Fibroblast of lung (primary cell): ENCODE results near the gene CLASP2. TPM values are rescaled to one million over a fixed set of nuclear protein-coding genes. Genes with fewer than 3 reads are reported as not detected.

Source experiments
- DNase-seq, 2 donors: peaks; one replicate each; pipeline versions ENCODE4 v3.0.0 to v3.0.0-alpha.2; 2010; ENCODE audit warnings: low read depth in 2 of 2
- H2AFZ ChIP-seq: 2 replicates; pipeline ENCODE4 v1.5.1; 2012; ENCODE audit warnings: low read length, control low read depth, inconsistent platforms
- H3K27ac ChIP-seq: 2 replicates; pipeline ENCODE4 v1.5.1; 2011; ENCODE audit warnings: low read length, control low read depth; ENCODE audit not compliant: insufficient read depth
- H3K27me3 ChIP-seq: 2 replicates; pipeline ENCODE4 v1.5.1; 2011; ENCODE audit warnings: mild to moderate bottlenecking, low read length; ENCODE audit not compliant: control insufficient read depth, insufficient read depth
- H3K36me3 ChIP-seq: 2 replicates; pipeline ENCODE4 v1.5.1; 2011; ENCODE audit warnings: low read length; ENCODE audit not compliant: control insufficient read depth, insufficient read depth
- H3K4me1 ChIP-seq: 2 replicates; pipeline ENCODE4 v1.5.1; 2011; ENCODE audit warnings: low read length; ENCODE audit not compliant: control insufficient read depth, insufficient read depth; ENCODE audit errors: extremely low read depth
- H3K4me2 ChIP-seq: 2 replicates; pipeline ENCODE4 v1.5.1; 2011; ENCODE audit warnings: low read length, control low read depth; ENCODE audit not compliant: insufficient read depth; ENCODE audit errors: extremely low read depth
- H3K4me3 ChIP-seq, 4 experiments: fragments of 200-600 bp in 1 of 4; sonication (generic) in 1 of 4; replicated peaks in 1 of 4; 2 replicates each; pipeline ENCODE4 v1.5.1; 2011 to 2016; ENCODE audit warnings: low read length in 4 of 4, low read depth in 3 of 4, mild to moderate bottlenecking in 3 of 4, control low read depth in 2 of 4, inconsistent platforms in 1 of 4, mixed read lengths in 1 of 4; ENCODE audit not compliant: insufficient read depth in 1 of 4; ENCODE audit errors: control extremely low read depth in 1 of 4
- H3K79me2 ChIP-seq: 2 replicates; pipeline ENCODE4 v1.5.1; 2012; ENCODE audit warnings: mild to moderate bottlenecking, low read length, inconsistent platforms; ENCODE audit not compliant: control insufficient read depth, insufficient read depth
- H3K9ac ChIP-seq: 2 replicates; pipeline ENCODE4 v1.5.1; 2011; ENCODE audit warnings: mild to moderate bottlenecking, low read length, control low read depth; ENCODE audit not compliant: insufficient read depth
- H3K9me3 ChIP-seq: 2 replicates; pipeline ENCODE4 v1.5.1; 2012; ENCODE audit warnings: low read depth, low read length; ENCODE audit not compliant: control insufficient read depth, insufficient read depth
- H4K20me1 ChIP-seq: 2 replicates; pipeline ENCODE4 v1.5.1; 2011; ENCODE audit warnings: low read length; ENCODE audit not compliant: control insufficient read depth, insufficient read depth; ENCODE audit errors: extremely low read depth
- CTCF ChIP-seq, 2 donors: IDR thresholded peaks in 1 of 2; conservative IDR thresholded peaks in 1 of 2; 1 replicate in 1 of 2; 2 replicates in 1 of 2; pipeline ENCODE4 v1.5.1; 2011 to 2012; ENCODE audit warnings: low read length in 2 of 2, control low read depth in 1 of 2, inconsistent platforms in 1 of 2, low read depth in 1 of 2, mild to moderate bottlenecking in 1 of 2
- EZH2 ChIP-seq: IDR thresholded peaks from 2 replicates; pipeline ENCODE4 v1.5.1; 2012; ENCODE audit warnings: low read length, control low read depth, mild to moderate bottlenecking; ENCODE audit errors: missing control alignments
- polyA plus RNA-seq, 2 donors: library from polyadenylated mRNA; depleted of rRNA in 1 of 2; stranded (reverse) in 1 of 2; unstranded in 1 of 2; fragments of >200 nt; gene quantifications; 2 replicates each; pipeline ENCODE4 v1.2.1, GENCODE V29; 2011 to 2012; ENCODE audit warnings: missing spikeins in 1 of 2
- total RNA-seq: library from RNA; depleted of rRNA; stranded (reverse); fragments of >200 nt; gene quantifications from 2 replicates; pipeline ENCODE4 v1.2.1, GENCODE V29; 2014

Gene CLASP2
- total and polyA plus RNA-seq, 2 donors (not counting 1 experiment from before 2014, with no cell fraction given), result 31.8 to 62.6 TPM

DNA sequence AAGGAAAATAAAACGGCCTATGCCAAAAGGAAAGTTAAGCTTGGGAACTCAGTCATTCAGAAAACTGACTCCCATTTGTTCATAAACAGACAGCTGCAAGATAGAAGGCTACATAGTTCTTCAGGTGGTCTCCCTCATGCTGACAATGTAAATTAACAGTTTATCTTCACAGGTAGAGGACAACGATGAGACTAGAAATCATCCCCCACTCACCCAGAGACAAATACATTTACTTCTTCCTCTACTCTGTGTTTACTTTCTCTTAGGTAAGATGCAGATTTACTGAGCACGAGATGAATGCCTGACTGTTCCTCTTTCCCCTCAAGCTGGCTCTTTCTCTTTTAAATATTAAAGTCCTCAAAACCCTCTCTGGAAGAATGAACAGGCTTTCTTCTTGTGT, 160.2 kb downstream of the CLASP2 start:
- Histone ChIP-seq H3K4me3 (no peak overlapping the region), H3K27me3 (no peaks in the 10 kb centered on the region)
- TF ChIP-seq EZH2, result no peak
- no peak for TF ChIP-seq CTCF (conservative IDR thresholded peaks at IDR 0.05 in 1 of 2, IDR thresholded peaks at IDR 0.05 in 1 of 2; ENCODE audit: low read depth in 1 of 2, low read length in 2 of 2)

DNA sequence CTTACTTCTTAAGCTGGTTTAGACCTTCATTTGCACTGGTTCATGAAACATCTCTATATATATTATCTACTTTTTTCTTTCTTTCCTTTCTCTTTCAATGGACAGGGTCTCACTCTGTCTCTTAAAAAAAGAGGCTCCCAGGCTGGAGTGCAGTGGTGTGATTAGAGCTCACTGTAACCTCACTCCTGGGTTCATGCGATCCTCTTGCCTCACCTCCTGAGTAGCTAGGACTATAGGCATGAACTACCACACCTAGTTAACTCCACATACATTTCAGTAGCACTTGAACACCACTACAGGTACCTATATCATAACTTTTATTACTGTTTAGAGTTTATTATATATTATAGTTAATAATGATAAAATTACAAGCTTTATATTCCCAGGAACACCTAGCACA, 160.8 kb downstream of the CLASP2 start:
- H3K27me3 ChIP-seq, result no peaks in the 10 kb centered on the region
- no peaks in the 10 kb centered on the region for H3K9me3 ChIP-seq
- no peaks in the 10 kb centered on the region for H3K4me1 ChIP-seq
- no peak overlapping the region for H3K9ac ChIP-seq
- H2AFZ ChIP-seq, result no peak overlapping the region
- no peak for DNase-seq
- H3K27ac ChIP-seq, result no peak overlapping the region
- no peaks in the 10 kb centered on the region for H3K36me3 ChIP-seq
- H3K4me3 ChIP-seq, result no peak overlapping the region
- no peaks in the 10 kb centered on the region for H3K79me2 ChIP-seq
- H3K4me2 ChIP-seq, result no peak overlapping the region
- H4K20me1 ChIP-seq, result no peaks in the 10 kb centered on the region
- TF ChIP-seq EZH2, result no peak
- TF ChIP-seq CTCF (conservative IDR thresholded peaks at IDR 0.05 in 1 of 2, IDR thresholded peaks at IDR 0.05 in 1 of 2; ENCODE audit: low read depth in 1 of 2, low read length in 2 of 2), result no peak

More for the DNA sequence above, 160.2 kb downstream of the CLASP2 start:
- H3K9me3 ChIP-seq, result no peaks in the 10 kb centered on the region
- DNase-seq, result no peak
- H3K79me2 ChIP-seq, result no peaks in the 10 kb centered on the region
- no peaks in the 10 kb centered on the region for H4K20me1 ChIP-seq
- H3K4me2 ChIP-seq, result no peak overlapping the region
- H3K36me3 ChIP-seq, result no peaks in the 10 kb centered on the region
- H3K4me1 ChIP-seq, result no peaks in the 10 kb centered on the region
- H2AFZ ChIP-seq, result no peak overlapping the region
- H3K9ac ChIP-seq, result no peak overlapping the region
- no peak overlapping the region for H3K27ac ChIP-seq

- Histone ChIP-seq H3K79me2 (no peaks in the 10 kb centered on the region), H3K4me2 (no peak overlapping the region), H3K9ac (no peak overlapping the region), H3K27ac (no peak overlapping the region), H3K36me3 (no peaks in the 10 kb centered on the region), H3K9me3 (no peaks in the 10 kb centered on the region), H3K4me3 (no peak overlapping the region), H2AFZ (no peak overlapping the region), H3K4me1 (no peaks in the 10 kb centered on the region), H4K20me1 (no peaks in the 10 kb centered on the region), H3K27me3 (no peaks in the 10 kb centered on the region)
- TF ChIP-seq EZH2 (no peak), CTCF (conservative IDR thresholded peaks at IDR 0.05 in 1 of 2, IDR thresholded peaks at IDR 0.05 in 1 of 2; ENCODE audit: low read depth in 1 of 2, low read length in 2 of 2) (no peak)
- DNase-seq, result no peak
Measured at GRCh38 chr3:33547101-33547500, 171.0 kb downstream of the CLASP2 start.
